ENCODE results near the gene SRCAP. TPM values are rescaled to one million over a fixed set of nuclear protein-coding genes. Genes with fewer than 3 reads are reported as not detected.

The SRCAP gene
- total RNA-seq, 1 experiment from 2014 or later, result 60.7 TPM

- TSS peak; percentile 53 for BruUV-seq (replicated peaks)
- H3K36me3 Mint-ChIP-seq (ENCODE audit: insufficient read depth, unreplicated experiment), result peaks cover 72% of the 10 kb centered on the region
- intact Hi-C loops (cut with micrococcal nuclease), result loop anchor here (1.0 kb wide), 1 partner anchor 40 kb away; no protein-coding TSS in a partner anchor
These were observed 40.9 kb upstream of the SRCAP start, which contains the start of gene FBRS for GRCh38 chr16:30657866-30658730. TSS of gene FBRS (plus strand) at chr16:30658431. CDS start at chr16:30659519, 1,088 bp downstream.

DNA sequence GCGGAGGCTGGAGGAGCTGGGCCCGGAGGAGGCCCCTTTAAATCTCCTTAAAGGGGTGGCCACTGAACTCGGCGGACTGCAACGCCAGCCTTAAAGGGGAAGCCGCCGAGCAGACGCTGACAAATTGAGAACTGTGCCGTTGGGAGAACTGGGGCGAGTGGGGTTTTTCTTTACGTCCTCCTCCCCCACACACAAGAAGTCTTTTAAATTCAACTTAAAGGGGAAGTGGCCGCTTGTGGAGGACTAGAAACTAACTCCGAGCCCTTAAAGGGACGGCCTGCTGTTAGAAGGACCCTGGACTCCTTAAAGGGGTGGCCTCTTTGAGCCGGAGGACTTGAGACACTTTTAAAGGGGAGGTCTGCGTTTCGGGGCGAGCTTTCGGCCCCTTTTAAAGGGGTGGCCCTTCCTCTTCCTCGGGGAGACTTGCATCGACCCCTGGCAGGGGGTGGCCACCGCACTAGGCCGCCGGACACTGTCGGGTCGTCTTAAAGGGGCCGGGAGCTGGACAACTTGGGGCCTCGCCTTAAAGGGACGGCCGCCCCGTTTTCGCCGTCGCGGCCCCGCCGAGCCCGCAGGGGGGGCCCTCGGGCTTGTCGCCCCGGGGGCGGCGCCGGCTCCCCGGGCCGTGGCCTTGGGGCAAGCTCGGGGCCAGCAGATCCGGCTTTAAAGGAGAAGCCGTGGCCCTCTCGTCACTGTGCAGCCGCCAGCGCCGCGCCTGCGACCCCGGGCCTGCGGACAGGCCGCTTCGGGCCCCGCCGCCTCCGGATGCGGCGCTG, 40.1 kb upstream of the SRCAP start:
- TSS peak; percentile 76 for BruUV-seq (replicated peaks)
- Mint-ChIP-seq H3K4me1 (ENCODE audit: insufficient read depth, unreplicated experiment) (peaks cover 21% of the 10 kb centered on the region), H3K9me3 (ENCODE audit: unreplicated experiment) (no peaks in the 10 kb centered on the region), H3K4me3 (ENCODE audit: unreplicated experiment) (peak overlapping the region; percentile 93), H3K27me3 (ENCODE audit: insufficient read depth, unreplicated experiment) (no peaks in the 10 kb centered on the region), H3K27ac (ENCODE audit: low read depth, unreplicated experiment) (peak overlapping the region; percentile 100), H3K36me3 (ENCODE audit: insufficient read depth, unreplicated experiment) (peaks cover 76% of the 10 kb centered on the region)
- TF ChIP-seq, protein P1, sequence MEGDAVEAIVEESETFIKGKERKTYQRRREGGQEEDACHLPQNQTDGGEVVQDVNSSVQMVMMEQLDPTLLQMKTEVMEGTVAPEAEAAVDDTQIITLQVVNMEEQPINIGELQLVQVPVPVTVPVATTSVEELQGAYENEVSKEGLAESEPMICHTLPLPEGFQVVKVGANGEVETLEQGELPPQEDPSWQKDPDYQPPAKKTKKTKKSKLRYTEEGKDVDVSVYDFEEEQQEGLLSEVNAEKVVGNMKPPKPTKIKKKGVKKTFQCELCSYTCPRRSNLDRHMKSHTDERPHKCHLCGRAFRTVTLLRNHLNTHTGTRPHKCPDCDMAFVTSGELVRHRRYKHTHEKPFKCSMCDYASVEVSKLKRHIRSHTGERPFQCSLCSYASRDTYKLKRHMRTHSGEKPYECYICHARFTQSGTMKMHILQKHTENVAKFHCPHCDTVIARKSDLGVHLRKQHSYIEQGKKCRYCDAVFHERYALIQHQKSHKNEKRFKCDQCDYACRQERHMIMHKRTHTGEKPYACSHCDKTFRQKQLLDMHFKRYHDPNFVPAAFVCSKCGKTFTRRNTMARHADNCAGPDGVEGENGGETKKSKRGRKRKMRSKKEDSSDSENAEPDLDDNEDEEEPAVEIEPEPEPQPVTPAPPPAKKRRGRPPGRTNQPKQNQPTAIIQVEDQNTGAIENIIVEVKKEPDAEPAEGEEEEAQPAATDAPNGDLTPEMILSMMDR (IDR thresholded peaks at IDR 0.05; ENCODE audit: unreplicated experiment), result no peak
- POLR2A ChIA-PET, result interaction anchor here (0.6 to 3.9 kb wide), 37 partner anchors 9 to 1742 kb away, joined by 3 to 22 read pairs (median 5); partner anchors contain the start of genes ALDOA, CD2BP2, DCTPP1 and MAZ
- intact Hi-C loops (cut with micrococcal nuclease), result loop anchor here (1.0 kb wide), 2 partner anchors 35 to 39 kb away; no protein-coding TSS in a partner anchor
- CTCF ChIA-PET, result interaction anchor here (0.6 to 2.1 kb wide), 11 partner anchors 9 to 251 kb away, joined by 3 to 14 read pairs (median 3); no protein-coding TSS in a partner anchor
- peak; percentile 97 for DNase-seq (ENCODE audit: unreplicated experiment)

More at GRCh38 chr16:30657866-30658730, 40.9 kb upstream of the SRCAP start, which contains the start of gene FBRS:
- CTCF ChIA-PET, result interaction anchor here (0.6 to 2.1 kb wide), 10 partner anchors 10 to 112 kb away, joined by 3 to 14 read pairs (median 4); no protein-coding TSS in a partner anchor
- H3K27me3 Mint-ChIP-seq (ENCODE audit: insufficient read depth, unreplicated experiment), result no peaks in the 10 kb centered on the region
- DNase-seq (ENCODE audit: unreplicated experiment), result peak; percentile 100
- H3K4me3 Mint-ChIP-seq (ENCODE audit: unreplicated experiment), result peak within 1 kb of the TSS; percentile 93
- H3K27ac Mint-ChIP-seq (ENCODE audit: low read depth, unreplicated experiment), result peak within 1 kb of the TSS; percentile 100
- TF ChIP-seq, protein P1 (IDR thresholded peaks at IDR 0.05; ENCODE audit: unreplicated experiment), result peak; percentile 57
- peaks cover 21% of the 10 kb centered on the region for H3K4me1 Mint-ChIP-seq (ENCODE audit: insufficient read depth, unreplicated experiment)
- H3K9me3 Mint-ChIP-seq (ENCODE audit: unreplicated experiment), result no peaks in the 10 kb centered on the region
- POLR2A ChIA-PET, result interaction anchor here (0.7 to 3.9 kb wide), 34 partner anchors 8 to 1741 kb away, joined by 3 to 22 read pairs (median 5); partner anchors contain the start of genes ALDOA, CD2BP2, DCTPP1 and MAZ

- Mint-ChIP-seq H3K4me3 (ENCODE audit: unreplicated experiment) (peak overlapping the region; percentile 93), H3K27me3 (ENCODE audit: insufficient read depth, unreplicated experiment) (no peaks in the 10 kb centered on the region), H3K4me1 (ENCODE audit: insufficient read depth, unreplicated experiment) (peaks cover 21% of the 10 kb centered on the region), H3K36me3 (ENCODE audit: insufficient read depth, unreplicated experiment) (peaks cover 72% of the 10 kb centered on the region), H3K9me3 (ENCODE audit: unreplicated experiment) (no peaks in the 10 kb centered on the region), H3K27ac (ENCODE audit: low read depth, unreplicated experiment) (peak overlapping the region; percentile 91)
- CTCF ChIA-PET, result interaction anchor here (0.6 to 2.1 kb wide), 9 partner anchors 10 to 250 kb away, joined by 3 to 14 read pairs (median 4); no protein-coding TSS in a partner anchor
- TF ChIP-seq, protein P1 (IDR thresholded peaks at IDR 0.05; ENCODE audit: unreplicated experiment), result no peak
- POLR2A ChIA-PET, result interaction anchor here (0.6 to 3.9 kb wide), 23 partner anchors 8 to 594 kb away, joined by 3 to 22 read pairs (median 5); partner anchors contain the start of genes ALDOA, DCTPP1, PRR14 and TBC1D10B
- intact Hi-C loops (cut with micrococcal nuclease), result loop anchor here (1.0 kb wide), 1 partner anchor 35 kb away; no protein-coding TSS in a partner anchor
- DNase-seq (ENCODE audit: unreplicated experiment), result no peak
- no TSS peak for BruUV-seq (replicated peaks)
These were observed 39.2 kb upstream of the SRCAP start for GRCh38 chr16:30659507-30660423.
